ENCODE measurements around the gene SLC10A1.

Gene SLC10A1

DNA sequence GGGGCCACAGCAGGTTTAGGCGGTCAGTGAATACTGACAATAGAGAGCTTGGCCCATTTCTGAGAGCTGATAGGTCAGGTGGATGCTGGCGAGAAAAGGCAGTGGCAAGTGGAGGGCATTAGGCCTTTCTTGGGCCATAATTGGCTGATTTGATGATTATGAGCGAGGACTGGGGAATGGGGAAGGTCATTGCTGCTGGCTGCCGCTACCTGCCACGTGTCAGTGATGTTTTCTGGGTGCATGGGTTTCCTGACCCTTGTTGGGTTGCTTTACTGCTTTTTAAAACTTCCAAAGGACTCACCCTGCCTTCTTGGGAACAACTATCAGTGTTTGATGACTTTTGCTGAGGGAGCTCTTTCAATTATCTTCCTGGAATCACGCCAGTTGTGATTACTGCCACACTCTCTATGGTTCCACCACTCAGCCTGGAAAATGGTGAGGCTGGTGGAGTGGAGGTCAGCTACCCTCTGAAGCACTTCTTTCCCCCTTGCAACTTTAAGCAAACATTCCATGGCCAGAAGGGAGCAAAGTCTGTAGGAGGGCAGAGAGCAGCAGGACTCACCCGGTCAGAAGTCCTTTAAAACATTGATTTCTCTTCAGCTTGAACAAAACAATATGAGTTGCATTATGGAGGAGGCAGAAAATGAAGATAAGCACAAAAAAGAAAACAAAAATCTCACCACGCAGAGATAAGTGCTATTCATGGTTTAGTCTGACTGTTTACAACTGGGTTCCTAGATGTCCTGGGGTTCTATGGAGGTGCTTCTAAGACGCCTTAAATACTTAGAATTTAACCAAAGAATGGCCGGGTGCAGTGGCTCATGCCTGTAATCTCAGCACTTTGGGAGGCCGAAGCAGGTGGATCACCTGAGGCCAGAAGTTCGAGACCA lies 12.1 kb upstream of the SLC10A1 start:
- no peak for DNase-seq

DNA sequence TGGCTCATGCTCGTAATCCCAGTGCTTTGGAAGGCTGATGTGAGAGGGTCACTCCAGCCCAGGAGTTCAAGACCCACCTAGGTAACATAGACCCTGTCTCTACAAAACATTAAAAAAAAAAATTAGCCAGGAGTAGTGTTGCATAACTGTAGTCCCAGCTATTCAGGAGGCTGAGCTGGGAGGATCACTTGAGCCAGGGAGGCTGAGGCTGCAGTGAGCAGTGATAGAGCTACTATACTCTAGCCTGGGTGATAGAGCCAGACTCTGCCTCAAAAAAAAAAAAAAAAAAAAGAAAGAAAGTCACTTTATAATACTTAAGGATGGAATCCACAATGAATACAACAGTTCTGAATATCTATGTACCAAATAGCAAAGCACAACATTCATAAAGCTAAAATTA lies 10.2 kb upstream of the SLC10A1 start:
- DNase-seq: no peak

DNA sequence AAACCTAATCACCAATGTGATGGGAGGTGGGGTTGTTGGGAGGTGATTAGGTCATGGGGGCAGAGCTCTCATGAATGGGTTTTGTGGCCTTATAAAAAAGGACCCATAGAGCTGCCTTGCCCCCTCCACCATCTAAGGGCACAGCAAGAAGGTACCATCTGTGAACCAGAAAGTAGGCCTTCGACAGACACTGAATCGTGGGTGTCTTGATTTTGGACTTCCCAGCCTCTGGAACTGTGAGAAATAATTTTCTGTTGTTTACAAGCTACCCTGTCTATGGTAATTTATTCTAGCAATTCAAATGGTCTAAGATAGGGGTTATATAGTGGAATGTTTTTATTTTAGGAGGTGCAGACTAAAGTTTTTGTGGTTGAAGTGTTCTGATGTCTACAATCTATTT lies 7.9 kb upstream of the SLC10A1 start:
- DNase-seq: no peak

DNA sequence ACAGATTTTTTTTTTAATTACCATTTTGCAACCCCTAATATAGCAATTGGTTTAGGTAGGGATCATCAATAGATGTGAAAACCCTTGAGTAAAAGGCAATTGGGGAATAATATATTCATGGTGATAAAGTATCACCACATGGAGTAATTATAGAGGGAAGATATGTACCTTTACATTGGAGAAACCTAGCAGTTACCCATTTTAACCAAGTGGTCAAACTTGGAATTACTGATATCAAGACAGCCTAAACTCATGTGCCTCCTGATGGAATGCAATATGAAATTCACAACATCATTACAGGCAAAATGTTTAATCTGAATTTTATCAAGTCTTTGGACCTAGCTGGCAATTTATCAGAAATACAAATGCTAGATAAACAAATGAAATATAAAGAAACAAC lies 6.7 kb upstream of the SLC10A1 start:
- no peak for DNase-seq

DNA sequence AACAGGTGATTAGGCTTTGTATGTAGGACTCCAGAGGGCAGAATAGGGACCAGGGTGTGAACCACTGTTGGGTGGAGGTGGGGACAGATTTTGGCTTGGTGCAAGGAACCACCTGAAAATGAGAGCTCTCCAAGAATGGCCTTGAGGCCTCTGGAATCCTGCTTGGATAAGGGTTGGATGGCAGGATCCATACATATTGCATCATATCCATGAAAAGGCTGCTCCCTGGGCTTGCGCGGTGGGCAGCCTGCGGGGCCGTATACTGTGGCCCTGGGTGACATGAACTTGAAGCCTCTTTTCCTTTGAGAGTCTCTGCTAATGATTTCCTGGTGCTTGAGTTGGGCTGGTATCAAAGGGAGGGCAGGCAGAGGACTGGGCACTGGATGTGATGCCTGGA lies 1.3 kb upstream of the SLC10A1 start:
- DNase-seq: no peak

DNA sequence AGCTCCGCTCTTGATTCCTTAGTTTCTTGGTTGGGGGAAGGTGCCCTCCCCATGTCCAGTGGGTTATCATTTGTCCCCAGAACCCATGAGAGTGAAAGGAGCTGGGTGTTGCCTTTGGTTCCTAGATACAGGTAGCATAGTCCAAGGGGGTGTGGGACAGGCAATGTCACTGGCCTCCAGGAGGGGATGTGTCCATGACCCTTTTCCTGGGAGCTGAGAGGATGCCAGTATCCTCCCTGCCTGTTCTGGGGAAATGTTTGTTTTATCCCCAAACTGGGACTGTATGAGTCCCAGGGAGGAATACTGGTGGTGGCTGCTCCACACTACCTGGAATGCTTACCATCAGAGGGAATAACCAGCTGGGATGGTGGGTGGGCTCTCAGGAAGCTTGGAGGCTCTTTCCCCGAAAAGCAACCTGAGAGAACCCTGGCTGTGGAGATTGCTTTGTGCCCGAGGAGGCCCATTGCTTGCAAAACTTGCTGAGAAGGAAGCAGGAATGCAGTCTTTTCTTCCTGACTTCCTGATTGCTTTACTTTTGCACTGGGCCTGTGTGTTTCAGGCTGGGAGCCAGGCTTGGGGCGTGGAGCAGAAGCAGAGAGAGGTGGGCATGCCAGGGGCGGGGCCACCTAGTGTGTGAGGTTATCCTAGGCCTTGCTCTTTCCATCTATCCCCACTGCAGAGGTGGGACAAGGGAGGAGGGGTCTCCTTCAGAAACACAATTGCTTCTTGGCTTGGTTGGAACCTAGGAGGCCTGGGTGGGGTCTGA lies 715 bp upstream of the SLC10A1 start:
- DNase-seq: no peak

DNA sequence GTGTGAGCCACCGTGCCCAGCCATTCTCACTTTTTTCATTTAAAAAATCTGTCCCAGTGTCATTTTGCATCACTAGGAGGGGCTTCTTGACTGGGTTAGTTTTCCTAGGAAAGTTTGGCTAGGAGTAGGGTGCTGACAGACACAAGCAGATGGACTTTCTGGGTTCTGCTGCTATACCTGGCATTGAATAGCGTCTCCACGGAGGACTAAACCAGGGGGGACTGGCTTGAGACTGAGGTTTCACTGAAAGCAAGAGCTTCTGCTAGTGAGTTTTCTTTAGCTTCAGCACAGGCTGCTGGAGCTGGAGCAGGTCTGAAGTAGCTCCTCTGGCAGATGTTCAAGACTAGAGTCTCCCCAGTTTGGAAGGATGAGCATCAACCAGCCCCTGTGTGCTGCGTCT lies 1.4 kb downstream of the SLC10A1 start:
- DNase-seq: no peak

DNA sequence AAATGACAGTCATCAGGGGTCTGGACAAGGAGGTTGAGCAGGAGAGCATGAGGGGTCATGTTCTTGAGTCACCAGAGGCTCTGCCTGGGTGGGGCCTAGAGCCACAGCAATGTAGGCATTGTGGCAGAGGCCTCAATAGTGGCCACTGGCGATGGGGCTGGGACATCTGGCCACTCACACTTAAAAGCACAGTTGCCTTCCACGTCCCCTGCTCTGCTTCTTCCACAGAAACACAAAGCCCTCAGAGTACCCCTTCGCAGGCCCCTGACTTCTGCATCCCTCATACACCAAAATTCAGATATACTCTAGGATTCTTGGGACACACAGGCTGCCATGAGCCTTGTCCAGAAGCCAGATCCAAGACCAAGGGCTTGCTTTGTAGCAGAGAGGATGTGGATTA lies 2.2 kb downstream of the SLC10A1 start:
- no peak for DNase-seq

DNA sequence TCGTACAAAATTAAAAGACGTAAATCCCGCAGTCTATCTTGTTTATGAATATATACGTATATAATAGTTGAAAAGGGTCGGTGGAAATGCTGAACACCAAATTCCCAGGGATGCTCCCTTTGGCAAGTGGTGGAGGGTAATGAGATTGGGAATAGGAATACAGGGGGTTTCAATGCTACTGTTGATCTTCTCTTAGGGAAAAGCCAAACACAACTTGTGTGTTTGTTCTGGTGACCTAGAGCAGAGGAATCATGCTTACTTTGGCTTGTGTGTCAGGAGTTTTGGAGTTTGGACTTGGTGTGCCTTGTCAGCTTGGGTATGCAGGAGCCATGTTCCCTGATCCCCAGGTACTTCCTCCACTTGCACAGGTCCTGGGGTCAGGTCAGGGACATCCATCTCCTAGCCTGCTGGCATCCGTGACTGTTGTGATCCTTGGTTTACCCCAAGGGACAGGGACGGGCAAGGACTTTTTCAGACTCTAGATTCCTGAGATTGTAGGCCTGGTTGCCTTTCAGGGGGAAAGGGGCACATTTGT lies 4.1 kb downstream of the SLC10A1 start:
- no peak for DNase-seq

DNA sequence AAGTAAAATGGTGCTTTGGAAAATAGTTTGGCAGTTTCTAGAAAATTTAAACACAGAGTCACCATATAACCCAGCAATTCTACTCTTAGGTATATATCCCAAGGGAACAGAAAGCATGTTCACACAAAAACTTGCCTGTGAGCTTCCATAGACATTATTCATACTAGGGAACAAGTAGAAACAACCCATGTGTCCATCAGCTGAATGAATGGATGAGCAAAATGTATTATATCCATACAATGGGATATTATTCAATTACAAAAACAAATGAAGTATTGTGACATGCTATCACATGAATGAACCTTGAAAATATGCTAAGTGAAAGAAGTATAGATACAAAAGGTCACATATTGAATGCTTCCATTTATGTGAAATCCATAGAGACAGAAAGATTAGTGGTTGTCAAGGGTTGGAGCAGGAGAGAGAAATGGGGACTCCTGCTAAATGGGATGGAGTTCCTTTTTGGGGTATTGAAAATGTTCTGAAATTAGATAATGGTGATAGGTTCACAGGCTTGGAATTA lies 7.9 kb downstream of the SLC10A1 start:
- DNase-seq: no peak

DNA sequence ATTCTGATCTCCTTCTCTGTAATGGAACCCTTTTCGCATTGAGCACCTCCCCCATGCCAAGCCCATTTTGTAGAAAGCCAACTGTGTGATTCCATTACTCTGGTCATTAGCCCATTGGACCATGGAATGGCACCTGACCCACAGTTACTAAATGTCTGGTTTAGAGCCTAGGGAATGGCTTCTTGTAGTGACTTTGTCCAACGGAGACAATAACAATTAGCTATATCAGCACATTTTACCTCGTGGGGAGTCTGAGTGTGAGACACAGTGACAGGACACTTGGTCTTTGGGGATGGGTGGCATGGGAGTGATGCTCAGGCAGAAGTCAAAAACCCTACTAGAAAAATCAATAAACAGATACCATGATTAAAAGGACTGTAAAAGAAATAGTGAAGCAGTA lies 10.4 kb downstream of the SLC10A1 start:
- no peak for DNase-seq

DNA sequence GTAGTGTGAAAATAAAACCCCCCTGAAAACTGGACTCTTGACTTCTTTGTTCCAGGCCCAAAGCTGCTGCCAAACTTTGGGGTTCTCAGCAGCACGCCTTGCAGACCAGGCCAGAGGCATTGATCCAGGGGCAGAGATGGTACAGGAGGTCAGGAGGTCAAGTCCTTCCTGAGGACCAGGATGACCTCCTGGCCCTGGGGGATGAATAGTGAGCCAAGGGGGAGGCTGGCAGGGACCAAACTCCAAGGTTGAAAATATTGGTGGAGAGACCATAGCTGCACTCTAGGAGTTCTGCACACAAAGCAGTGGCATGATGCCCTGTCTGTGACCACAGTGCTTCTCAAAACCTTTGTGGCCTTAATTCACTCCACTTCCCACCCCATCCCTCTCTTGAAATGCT lies 12.1 kb downstream of the SLC10A1 start:
- DNase-seq: no peak

DNA sequence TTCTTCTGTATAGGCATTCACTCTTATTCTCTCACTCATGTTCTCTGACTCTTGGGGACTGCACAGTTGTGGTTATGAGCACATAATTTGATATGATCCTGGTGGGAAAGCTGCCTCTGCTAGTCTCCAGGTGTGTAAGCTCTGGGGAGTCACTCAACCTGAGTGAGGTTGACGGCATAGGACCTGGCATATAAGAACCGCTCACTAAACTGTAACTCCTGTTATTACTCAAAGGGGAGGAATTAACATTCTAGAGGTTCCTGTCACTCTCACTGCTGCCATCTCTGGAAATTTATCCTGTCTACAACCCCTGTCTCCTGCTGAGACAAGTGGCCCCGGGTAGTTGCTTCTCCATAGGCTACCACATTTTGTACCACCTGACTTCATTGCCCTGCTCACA lies 16.1 kb downstream of the SLC10A1 start:
- no peak for DNase-seq

DNA sequence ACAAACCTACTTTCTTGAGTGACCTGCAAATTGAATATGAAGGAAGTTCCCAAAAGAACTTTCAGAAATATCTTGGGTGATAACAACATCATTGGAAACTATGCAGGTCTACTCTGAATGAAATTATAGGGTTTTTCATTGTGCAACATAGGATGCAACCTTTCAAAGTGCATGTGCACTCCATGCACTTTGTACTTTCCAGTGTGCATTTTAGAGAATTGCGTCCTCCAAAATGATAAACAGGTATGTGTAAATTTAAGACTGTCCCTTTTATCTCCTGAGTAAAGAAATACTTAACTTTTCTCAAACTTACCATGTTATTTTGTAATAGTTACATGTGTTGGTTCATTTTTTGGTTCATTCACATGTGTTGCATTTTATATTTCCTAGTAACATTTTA lies 16.9 kb downstream of the SLC10A1 start:
- DNase-seq: no peak

DNA sequence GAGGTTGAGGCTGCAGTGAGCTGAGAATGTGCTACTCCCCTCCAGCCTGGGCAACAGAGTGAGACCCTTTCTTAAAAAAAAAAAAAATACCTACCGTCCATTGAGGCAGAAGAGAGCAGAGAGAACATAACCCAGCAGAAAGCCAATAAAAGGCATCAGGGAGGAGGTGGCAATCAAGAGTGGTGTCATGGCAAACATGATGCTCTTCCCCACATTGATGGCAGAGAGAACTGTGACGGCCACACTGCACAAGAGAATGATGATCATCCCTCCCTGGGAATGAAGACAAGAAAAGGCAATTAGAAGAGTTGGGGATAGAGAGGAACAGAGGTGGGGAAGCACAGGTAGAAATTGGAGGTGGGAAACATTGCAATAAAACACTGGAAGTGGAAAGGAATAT lies 18.0 kb downstream of the SLC10A1 start:
- DNase-seq: no peak

DNA sequence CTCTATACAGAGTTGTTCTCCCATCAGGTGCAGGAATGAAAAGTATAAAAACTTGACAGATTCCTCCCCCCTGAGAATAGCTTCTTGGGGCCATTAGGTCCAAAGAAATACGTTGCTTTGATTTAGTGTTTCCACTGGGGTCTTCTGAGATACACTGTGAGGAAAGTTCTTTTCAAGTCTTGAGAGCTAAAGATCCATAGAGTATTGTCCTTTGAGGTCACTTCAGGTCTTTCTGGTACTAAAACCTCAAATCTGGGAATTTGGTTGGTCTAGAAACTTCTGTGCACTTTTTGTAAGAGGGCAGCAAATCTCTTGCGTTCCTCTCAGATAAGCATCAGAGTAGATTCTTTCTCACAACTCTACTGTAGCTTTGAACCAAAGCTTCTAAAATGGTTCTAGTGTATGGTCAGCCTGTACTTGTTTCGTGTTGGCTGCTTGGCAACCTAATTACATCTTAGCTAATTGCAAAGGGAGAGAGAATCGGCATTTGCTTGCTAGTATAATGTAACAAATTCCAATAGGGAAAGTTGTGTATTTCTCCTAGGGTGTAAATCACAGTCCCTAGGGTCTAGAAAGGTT lies 20.1 kb downstream of the SLC10A1 start:
- no peak for DNase-seq

DNA sequence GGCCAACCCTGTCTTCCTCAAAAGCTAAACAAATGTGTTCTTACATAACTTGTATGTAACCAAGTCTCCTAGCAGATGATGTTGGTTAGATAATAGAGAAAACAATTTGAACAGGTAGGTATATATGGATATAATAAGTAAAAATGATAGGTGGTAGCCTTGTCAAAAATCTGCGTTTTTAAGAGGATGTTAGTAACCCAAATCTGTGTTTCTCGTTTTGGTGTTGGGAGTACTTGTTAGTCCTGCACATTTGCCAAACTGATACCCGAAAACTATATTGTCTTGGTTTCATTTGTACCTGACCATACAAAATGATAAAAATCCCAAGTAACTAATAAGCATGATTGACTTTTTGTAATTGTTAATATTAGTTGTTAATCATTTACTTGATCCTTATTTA lies 22.0 kb downstream of the SLC10A1 start:
- no peak for DNase-seq

DNA sequence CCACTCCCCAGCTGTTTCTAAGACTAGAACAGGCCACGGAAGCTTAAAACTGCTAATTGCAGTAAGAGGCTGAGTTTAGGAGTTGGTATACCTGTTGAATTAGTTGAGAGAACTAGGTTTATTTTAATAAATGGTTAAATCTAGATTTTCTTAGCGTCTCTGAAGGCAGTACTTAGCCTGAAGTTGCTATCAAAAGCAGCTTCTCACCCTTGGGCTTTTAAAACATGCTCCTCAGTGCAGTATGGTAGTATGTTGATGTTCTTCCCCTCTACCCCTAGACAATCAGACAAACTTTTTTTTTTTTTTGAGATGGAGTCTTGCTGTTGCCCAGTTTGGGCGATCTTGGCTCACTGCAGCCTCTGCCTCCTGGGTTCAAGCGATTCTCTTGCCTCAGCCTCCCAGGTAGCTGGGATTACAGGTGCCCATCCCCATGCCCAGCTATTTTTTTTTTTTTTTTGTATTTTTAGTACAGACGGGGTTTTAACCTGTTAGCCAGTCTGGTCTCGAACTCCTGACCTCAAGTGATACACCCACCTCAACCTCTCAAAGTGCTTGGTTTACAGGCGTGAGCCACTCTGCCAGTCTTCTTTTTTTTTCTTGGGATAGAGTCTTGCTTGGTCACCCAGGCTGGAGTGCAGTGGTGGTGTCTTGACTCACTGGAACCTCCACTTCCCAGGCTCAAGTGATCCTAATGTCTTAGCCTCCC lies 23.3 kb downstream of the SLC10A1 start:
- no peak for DNase-seq

DNA sequence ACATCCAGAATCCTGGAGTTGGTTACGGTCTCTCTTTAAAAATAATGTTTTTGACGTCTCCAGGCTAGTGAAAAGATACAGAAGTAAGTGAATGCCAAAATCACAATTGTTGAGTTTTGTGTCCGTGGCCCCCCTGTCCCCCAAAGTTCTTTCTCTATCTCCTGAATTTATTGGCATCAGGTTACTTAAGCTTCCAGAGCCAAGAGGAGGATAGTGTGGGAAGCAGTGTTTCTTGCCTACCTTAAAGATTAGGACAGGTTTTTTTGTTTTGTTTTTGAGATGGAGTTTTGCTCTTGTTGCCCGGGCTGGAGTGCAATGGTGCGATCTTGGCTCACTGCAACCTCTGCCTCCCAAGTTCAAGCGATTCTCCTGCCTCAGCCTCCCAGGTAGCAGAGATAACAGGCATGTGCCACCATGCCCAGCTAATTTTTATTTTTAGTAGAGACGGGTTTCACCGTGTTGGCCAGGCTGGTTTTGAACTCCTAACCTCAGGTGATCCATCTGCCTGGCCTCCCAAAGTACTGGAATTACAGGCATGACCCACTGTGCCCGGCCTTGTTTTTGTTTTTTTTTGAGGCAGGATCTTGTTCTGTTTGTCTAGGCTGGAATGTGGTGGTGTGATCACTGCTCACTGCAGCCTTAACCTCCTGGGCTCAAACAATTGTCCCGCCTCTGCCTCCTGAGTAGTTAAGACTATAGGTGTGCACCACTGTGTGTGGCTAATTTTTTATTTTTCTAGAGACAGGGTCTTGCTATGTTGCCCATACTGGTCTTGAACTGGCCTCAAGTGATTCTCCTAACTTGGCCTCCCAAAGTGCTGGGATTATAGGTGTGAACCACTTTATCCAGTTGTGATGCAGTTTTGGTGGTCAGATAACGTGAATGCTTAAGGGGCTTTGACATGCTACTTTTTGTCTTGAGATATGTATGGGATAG lies 24.7 kb downstream of the SLC10A1 start:
- DNase-seq: no peak

DNA sequence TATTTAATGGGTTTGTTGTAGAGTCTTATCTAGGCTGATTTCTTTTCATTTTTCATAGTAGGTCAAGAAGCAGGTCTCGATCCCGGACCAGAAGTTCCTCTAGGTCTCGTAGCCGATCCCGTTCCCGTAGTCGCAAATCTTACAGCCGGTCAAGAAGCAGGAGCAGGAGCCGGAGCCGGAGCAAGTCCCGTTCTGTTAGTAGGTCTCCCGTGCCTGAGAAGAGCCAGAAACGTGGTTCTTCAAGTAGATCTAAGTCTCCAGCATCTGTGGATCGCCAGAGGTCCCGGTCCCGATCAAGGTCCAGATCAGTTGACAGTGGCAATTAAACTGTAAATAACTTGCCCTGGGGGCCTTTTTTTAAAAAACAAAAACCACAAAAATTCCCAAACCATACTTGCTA lies 25.9 kb downstream of the SLC10A1 start:
- no peak for DNase-seq

DNA sequence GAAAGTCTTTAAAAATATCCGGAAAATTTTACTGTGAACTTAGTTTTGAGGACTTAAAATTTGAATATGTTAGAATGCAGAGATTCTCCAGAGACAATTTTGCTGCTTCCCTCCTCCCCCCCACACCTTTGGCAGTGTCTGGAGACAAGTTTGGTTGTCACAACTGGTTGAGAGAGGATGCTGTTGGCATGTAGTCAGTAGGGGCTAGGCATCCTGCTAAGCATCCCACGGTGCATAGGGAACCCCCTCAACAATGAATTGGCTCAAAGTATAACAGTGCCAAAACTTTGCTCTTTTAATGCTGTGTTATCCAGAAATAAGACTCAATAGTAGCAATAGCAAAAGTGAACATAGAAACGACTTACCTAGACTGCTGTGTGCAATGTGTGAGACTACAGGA lies 26.5 kb downstream of the SLC10A1 start:
- no peak for DNase-seq
